GM18507 (cell line): ENCODE results near the gene UGT1A1.
"Not testable (repeated sequence)": the region's sequence is repeated elsewhere in the genome, so short reads cannot be mapped to it uniquely, and the experiment has no call there.

Source experiments
- DNase-seq: peaks from one replicate; pipeline ENCODE4 v3.0.0; 2011; ENCODE audit warnings: low read depth; ENCODE audit not compliant: insufficient read length; ENCODE audit errors: extremely low spot score
- FAIRE-seq: peaks from 2 replicates; lab custom pipeline; 2011; peaks lifted over from hg19 to GRCh38; lab: Jason Lieb, UNC

The UGT1A1 gene

GRCh38 chr2:233760043-233760442, at the start of gene UGT1A1:
Gene UGT1A1, plus strand, starts transcription at chr2:233760270. Its CDS starts 18 bp downstream, at chr2:233760288.
- DNase-seq (no peak), FAIRE-seq (no peak)

- peak; percentile 74 for FAIRE-seq
- DNase-seq, result peak; percentile 7
These were observed 48.6 kb upstream of the UGT1A1 start for GRCh38 chr2:233711312-233712008.

- DNase-seq, result no peak
- FAIRE-seq, result no peak
These were observed 47.3 kb upstream of the UGT1A1 start, which contains the start of gene UGT1A5 for GRCh38 chr2:233712611-233713261. Gene UGT1A5, plus strand, starts transcription at chr2:233712907. Its CDS starts 85 bp downstream, at chr2:233712992.

- FAIRE-seq, result no peak
- no peak for DNase-seq
These were observed 46.8 kb upstream of the UGT1A1 start for GRCh38 chr2:233713262-233713615.

GRCh38 chr2:233714121-233714520, 45.9 kb upstream of the UGT1A1 start:
- FAIRE-seq (no peak), DNase-seq (no peak)

- no peak for DNase-seq
- no peak for FAIRE-seq
These were observed 41.5 kb upstream of the UGT1A1 start, which contains the start of gene UGT1A4 for GRCh38 chr2:233718552-233718951. Gene UGT1A4, plus strand, starts transcription at chr2:233718736. Its CDS starts 85 bp downstream, at chr2:233718821.

- DNase-seq (no peak), FAIRE-seq (no peak)
These were observed 31.3 kb upstream of the UGT1A1 start, which contains the start of gene UGT1A3 for GRCh38 chr2:233728723-233729301. Gene UGT1A3, plus strand, starts transcription at chr2:233729042. Its CDS starts 85 bp downstream, at chr2:233729127.

GRCh38 chr2:233736868-233737653, 23.0 kb upstream of the UGT1A1 start:
- not testable (repeated sequence) for DNase-seq, FAIRE-seq

GRCh38 chr2:233740870-233741269, 19.2 kb upstream of the UGT1A1 start:
- FAIRE-seq, result no peak

GRCh38 chr2:233743464-233744259, 16.4 kb upstream of the UGT1A1 start:
- FAIRE-seq (no peak), DNase-seq (no peak)

More at GRCh38 chr2:233740870-233741269, 19.2 kb upstream of the UGT1A1 start:
- DNase-seq, result no peak

GRCh38 chr2:233745073-233745755, 14.9 kb upstream of the UGT1A1 start:
- FAIRE-seq, result no peak
- DNase-seq, result no peak

GRCh38 chr2:233745838-233746237, 14.2 kb upstream of the UGT1A1 start:
- FAIRE-seq, DNase-seq: not testable (repeated sequence)

- DNase-seq (no peak), FAIRE-seq (no peak)
These were observed 13.4 kb upstream of the UGT1A1 start for GRCh38 chr2:233746475-233747282.

GRCh38 chr2:233747283-233747544, 12.9 kb upstream of the UGT1A1 start:
- FAIRE-seq (no peak), DNase-seq (no peak)

- not testable (repeated sequence) for FAIRE-seq, DNase-seq
These were observed 9.4 kb upstream of the UGT1A1 start for GRCh38 chr2:233750689-233751088.

GRCh38 chr2:233751212-233752009, 8.7 kb upstream of the UGT1A1 start:
- DNase-seq, FAIRE-seq: not testable (repeated sequence)
